Large intestine (tissue), 3 donors: Measurements from ENCODE around the gene WASHC3. TPM values are rescaled to one million over a fixed set of nuclear protein-coding genes. Genes with fewer than 3 reads are reported as not detected.

Experiments
- DNase-seq, 2 donors: peaks; one replicate each; pipeline versions ENCODE4 v3.0.0 to v3.0.0-alpha.2; 2013
- H3K27ac ChIP-seq: one replicate; pipeline ENCODE4 v1.5.1; 2013; ENCODE audit warnings: low read length
- H3K27me3 ChIP-seq: 2 replicates; pipeline ENCODE4 v1.6.1; 2013; ENCODE audit warnings: low read length; ENCODE audit not compliant: control insufficient read depth, insufficient read depth
- H3K36me3 ChIP-seq: 2 replicates; pipeline ENCODE4 v1.6.1; 2013; ENCODE audit warnings: low read length; ENCODE audit not compliant: control insufficient read depth, insufficient read depth
- H3K4me1 ChIP-seq: one replicate; pipeline ENCODE4 v1.6.1; 2013; ENCODE audit warnings: low read length; ENCODE audit not compliant: control insufficient read depth, insufficient read depth
- H3K4me3 ChIP-seq: one replicate; pipeline ENCODE4 v1.5.1; 2013; ENCODE audit warnings: low read length
- H3K9me3 ChIP-seq: one replicate; pipeline ENCODE4 v1.6.1; 2013; ENCODE audit warnings: mild to moderate bottlenecking, low read depth, low read length, moderate library complexity; ENCODE audit not compliant: control insufficient read depth
- WGBS: methylation state at CpG from one replicate; pipeline ENCODE4 v1.1.5; 2013; ENCODE audit warnings: low lambda C conversion rate; ENCODE audit not compliant: insufficient coverage; 5-methylcytosine and 5-hydroxymethylcytosine counted together
- polyA plus RNA-seq: library from polyadenylated mRNA; unstranded; fragments of 120-200 nt; gene quantifications from one replicate; pipeline ENCODE4 v1.2.1, GENCODE V29; 2013

Gene WASHC3
- polyA plus RNA-seq, 1 donor: 39.9 TPM

GRCh38 chr12:102051431-102051965 is 10.3 kb downstream of the WASHC3 start:
- Histone ChIP-seq H3K27ac (no peak overlapping the region), H3K4me1 (no peaks in the 10 kb centered on the region), H3K4me3 (no peak overlapping the region), H3K27me3 (no peaks in the 10 kb centered on the region), H3K9me3 (no peaks in the 10 kb centered on the region), H3K36me3 (peaks cover 37% of the 10 kb centered on the region)
- no peak for DNase-seq
- 100% methylated on average over 1 of the region's 1 CpG for WGBS

- no peak overlapping the region for H3K4me3 ChIP-seq
- DNase-seq: no peak
- no peaks in the 10 kb centered on the region for H3K9me3 ChIP-seq
- H3K36me3 ChIP-seq: peaks cover 37% of the 10 kb centered on the region
- no CpG with 5 or more reads among the region's 1 CpG for WGBS
- no peak overlapping the region for H3K27ac ChIP-seq
- no peaks in the 10 kb centered on the region for H3K4me1 ChIP-seq
- no peaks in the 10 kb centered on the region for H3K27me3 ChIP-seq
Measured at GRCh38 chr12:102050660-102051430, 10.9 kb downstream of the WASHC3 start.

GRCh38 chr12:102043928-102044327 is 17.9 kb downstream of the WASHC3 start:
- H3K9me3 ChIP-seq: no peaks in the 10 kb centered on the region
- no peak for DNase-seq
- H3K4me3 ChIP-seq: no peak overlapping the region
- H3K27ac ChIP-seq: no peak overlapping the region
- no peaks in the 10 kb centered on the region for H3K27me3 ChIP-seq
- no peaks in the 10 kb centered on the region for H3K4me1 ChIP-seq
- no CpG with 5 or more reads among the region's 1 CpG for WGBS
- H3K36me3 ChIP-seq: peaks cover 21% of the 10 kb centered on the region

- H3K36me3 ChIP-seq: peaks cover 18% of the 10 kb centered on the region
- WGBS: 50% methylated on average over 2 of the region's 3 CpGs
- H3K4me3 ChIP-seq: no peak overlapping the region
Measured at GRCh38 chr12:102033991-102034745, 27.6 kb downstream of the WASHC3 start.

GRCh38 chr12:102031852-102032251 is 29.9 kb downstream of the WASHC3 start:
- Histone ChIP-seq H3K4me1 (no peaks in the 10 kb centered on the region), H3K27me3 (no peaks in the 10 kb centered on the region), H3K4me3 (no peak overlapping the region), H3K27ac (no peak overlapping the region), H3K36me3 (peaks cover 9% of the 10 kb centered on the region), H3K9me3 (no peaks in the 10 kb centered on the region)
- no peak for DNase-seq

More at GRCh38 chr12:102033991-102034745, 27.6 kb downstream of the WASHC3 start:
- no peak overlapping the region for H3K27ac ChIP-seq
- H3K9me3 ChIP-seq: no peaks in the 10 kb centered on the region
- no peak for DNase-seq
- no peaks in the 10 kb centered on the region for H3K27me3 ChIP-seq
- no peaks in the 10 kb centered on the region for H3K4me1 ChIP-seq

GRCh38 chr12:102029141-102029540 is 32.6 kb downstream of the WASHC3 start:
- peaks cover 3% of the 10 kb centered on the region for H3K36me3 ChIP-seq
- H3K9me3 ChIP-seq: no peaks in the 10 kb centered on the region
- no peak overlapping the region for H3K27ac ChIP-seq
- no CpG with 5 or more reads among the region's 4 CpGs for WGBS
- no peak for DNase-seq
- H3K4me1 ChIP-seq: no peaks in the 10 kb centered on the region
- no peaks in the 10 kb centered on the region for H3K27me3 ChIP-seq
- no peak overlapping the region for H3K4me3 ChIP-seq

GRCh38 chr12:102026728-102027127 is 35.1 kb downstream of the WASHC3 start:
- Histone ChIP-seq H3K4me1 (no peaks in the 10 kb centered on the region), H3K9me3 (no peaks in the 10 kb centered on the region), H3K27ac (no peak overlapping the region), H3K4me3 (no peak overlapping the region), H3K27me3 (no peaks in the 10 kb centered on the region), H3K36me3 (peaks cover 10% of the 10 kb centered on the region)
- DNase-seq: no peak
- WGBS: no CpG with 5 or more reads among the region's 1 CpG

- Histone ChIP-seq H3K27me3 (no peaks in the 10 kb centered on the region), H3K36me3 (peaks cover 10% of the 10 kb centered on the region), H3K27ac (no peak overlapping the region), H3K4me1 (no peaks in the 10 kb centered on the region), H3K9me3 (no peaks in the 10 kb centered on the region), H3K4me3 (no peak overlapping the region)
- 100% methylated on average over 1 of the region's 2 CpGs for WGBS
- no peak for DNase-seq
Measured at GRCh38 chr12:102024765-102025164, 37.0 kb downstream of the WASHC3 start.

- Histone ChIP-seq H3K4me3 (no peak overlapping the region), H3K9me3 (no peaks in the 10 kb centered on the region), H3K27ac (no peak overlapping the region), H3K27me3 (no peaks in the 10 kb centered on the region), H3K4me1 (no peaks in the 10 kb centered on the region), H3K36me3 (peaks cover 11% of the 10 kb centered on the region)
- no peak for DNase-seq
- 78% methylated on average over 1 of the region's 3 CpGs for WGBS
Measured at GRCh38 chr12:102023343-102023930, 38.4 kb downstream of the WASHC3 start.

GRCh38 chr12:102022286-102022685 is 39.5 kb downstream of the WASHC3 start:
- Histone ChIP-seq H3K27ac (no peak overlapping the region), H3K27me3 (no peaks in the 10 kb centered on the region), H3K4me3 (no peak overlapping the region), H3K4me1 (no peaks in the 10 kb centered on the region), H3K36me3 (peaks cover 13% of the 10 kb centered on the region), H3K9me3 (no peaks in the 10 kb centered on the region)
- DNase-seq: no peak
- no CpG with 5 or more reads among the region's 1 CpG for WGBS
